ENCODE data around the gene ZFP14. TPM values are rescaled to one million over a fixed set of nuclear protein-coding genes. Genes with fewer than 3 reads are reported as not detected.

The ZFP14 gene
- total and polyA plus RNA-seq, 4 donors = 0.43 to 5.1 (median 3.4) TPM

- no peak overlapping the region for H3K9ac ChIP-seq (ENCODE audit: low read depth in 1 of 2, low read length in 2 of 2)
- peak overlapping the region in 2 of 3 donors; percentile 25 to 33 for H3K4me3 ChIP-seq (ENCODE audit: low read depth in 1 of 3, low read length in 3 of 3)
- H3K27ac ChIP-seq (ENCODE audit: low read depth in 1 of 2, low read length in 2 of 2) = no peak overlapping the region
- peaks cover 11 to 35% (median 16%) of the 10 kb centered on the region in 4 donors for H3K9me3 ChIP-seq (ENCODE audit: control insufficient read depth in 4 of 4, low read length in 3 of 4)
- 78% methylated on average over 6 of the region's 6 CpGs for WGBS
- no peak for TF ChIP-seq EGR1 (IDR thresholded peaks at IDR 0.05; ENCODE audit: low read depth in 2 of 2)
- no peak for TF ChIP-seq SP1 (IDR thresholded peaks at IDR 0.05)
- no peak for TF ChIP-seq FOXA2 (IDR thresholded peaks at IDR 0.05)
- no peak for TF ChIP-seq JUND (IDR thresholded peaks at IDR 0.05)
- no peak for TF ChIP-seq GABPA (IDR thresholded peaks at IDR 0.05 in 1 of 2, conservative IDR thresholded peaks at IDR 0.05 in 1 of 2)
- no peak for TF ChIP-seq NR2F2 (IDR thresholded peaks at IDR 0.05)
- no peak for TF ChIP-seq CTCF (IDR thresholded peaks at IDR 0.05; ENCODE audit: low read depth, low read length, missing input control)
- no peak for TF ChIP-seq MAX (IDR thresholded peaks at IDR 0.05)
- TF ChIP-seq ZBTB33 (IDR thresholded peaks at IDR 0.05) = no peak
- no peak for TF ChIP-seq RAD21 (IDR thresholded peaks at IDR 0.05)
- no peaks in the 10 kb centered on the region for H3K27me3 ChIP-seq (ENCODE audit: control insufficient read depth in 4 of 4, insufficient read depth in 4 of 4, low read length in 3 of 4)
- peaks cover 12 to 70% (median 57%) of the 10 kb centered on the region in 4 donors for H3K36me3 ChIP-seq (ENCODE audit: control insufficient read depth in 4 of 4, insufficient read depth in 3 of 4, low read depth in 1 of 4, low read length in 3 of 4)
- no peak for DNase-seq (ENCODE audit: low spot score)
- no peaks in the 10 kb centered on the region for H3K4me1 ChIP-seq (ENCODE audit: control insufficient read depth in 4 of 4, insufficient read depth in 4 of 4, low read length in 3 of 4)
Measured at GRCh38 chr19:36363845-36364244, 15.2 kb downstream of the ZFP14 start.

- H3K27me3 ChIP-seq (ENCODE audit: control insufficient read depth in 4 of 4, insufficient read depth in 4 of 4, low read length in 3 of 4) = no peaks in the 10 kb centered on the region
- no peak overlapping the region for H3K9ac ChIP-seq (ENCODE audit: low read depth in 1 of 2, low read length in 2 of 2)
- H3K4me1 ChIP-seq (ENCODE audit: control insufficient read depth in 4 of 4, insufficient read depth in 4 of 4, low read length in 3 of 4) = no peaks in the 10 kb centered on the region
- TF ChIP-seq JUND (IDR thresholded peaks at IDR 0.05) (no peak), FOXA2 (IDR thresholded peaks at IDR 0.05) (no peak), HNF4A (conservative IDR thresholded peaks at IDR 0.05) (no peak)
- H3K4me3 ChIP-seq (ENCODE audit: low read depth in 1 of 3, low read length in 3 of 3) = peak overlapping the region in 2 of 3 donors; percentile 27 to 47
- no peak overlapping the region for H3K27ac ChIP-seq (ENCODE audit: low read depth in 1 of 2, low read length in 2 of 2)
- H3K9me3 ChIP-seq (ENCODE audit: control insufficient read depth in 4 of 4, low read length in 3 of 4) = peaks cover 43 to 88% (median 57%) of the 10 kb centered on the region in 4 donors
- WGBS = 98% methylated on average over 10 of the region's 10 CpGs
- DNase-seq (ENCODE audit: low spot score) = no peak
- peaks cover 4 to 55% (median 46%) of the 10 kb centered on the region in 4 donors for H3K36me3 ChIP-seq (ENCODE audit: control insufficient read depth in 4 of 4, insufficient read depth in 3 of 4, low read depth in 1 of 4, low read length in 3 of 4)
Measured at GRCh38 chr19:36340786-36341372, 38.1 kb downstream of the ZFP14 start.

GRCh38 chr19:36331353-36332228 lies 47.4 kb downstream of the ZFP14 start:
- WGBS = 5% methylated on average over 43 of the region's 43 CpGs
- TF ChIP-seq GABPA (IDR thresholded peaks at IDR 0.05 in 1 of 2, conservative IDR thresholded peaks at IDR 0.05 in 1 of 2) (peak; percentile 70 to 80), EGR1 (IDR thresholded peaks at IDR 0.05; ENCODE audit: low read depth in 2 of 2) (no peak), CTCF (IDR thresholded peaks at IDR 0.05; ENCODE audit: low read depth, low read length, missing input control) (no peak), SP1 (IDR thresholded peaks at IDR 0.05) (peak; percentile 52), NR2F2 (IDR thresholded peaks at IDR 0.05) (peak; percentile 48), HNF4A (conservative IDR thresholded peaks at IDR 0.05) (no peak)
- peaks cover 15 to 55% (median 42%) of the 10 kb centered on the region in 4 donors for H3K9me3 ChIP-seq (ENCODE audit: control insufficient read depth in 4 of 4, low read length in 3 of 4)
- peak overlapping the region in 1 of 2 donors; percentile 47 for H3K9ac ChIP-seq (ENCODE audit: low read depth in 1 of 2, low read length in 2 of 2)
- H3K4me3 ChIP-seq (ENCODE audit: low read depth in 1 of 3, low read length in 3 of 3) = peak overlapping the region; percentile 55 to 83 (median 83)
- peak overlapping the region in 1 of 2 donors; percentile 56 for H3K27ac ChIP-seq (ENCODE audit: low read depth in 1 of 2, low read length in 2 of 2)
- peaks cover 0 to 5% (median 4%) of the 10 kb centered on the region in 4 donors for H3K36me3 ChIP-seq (ENCODE audit: control insufficient read depth in 4 of 4, insufficient read depth in 3 of 4, low read depth in 1 of 4, low read length in 3 of 4)
- no peaks in the 10 kb centered on the region for H3K4me1 ChIP-seq (ENCODE audit: control insufficient read depth in 4 of 4, insufficient read depth in 4 of 4, low read length in 3 of 4)
- no peaks in the 10 kb centered on the region for H3K27me3 ChIP-seq (ENCODE audit: control insufficient read depth in 4 of 4, insufficient read depth in 4 of 4, low read length in 3 of 4)
- peak; percentile 90 for DNase-seq (ENCODE audit: low spot score)
